Liver (tissue), 9 donors: ENCODE measurements around the gene ADO. TPM values are rescaled to one million over a fixed set of nuclear protein-coding genes. Genes with fewer than 3 reads are reported as not detected.

Source experiments
- DNase-seq: peaks from one replicate; pipeline ENCODE4 v3.0.0-alpha.2; 2017; ENCODE audit warnings: low spot score
- H3K27ac ChIP-seq, 2 donors: one replicate each; pipeline ENCODE4 v1.7.0; 2013; ENCODE audit warnings: inconsistent platforms in 2 of 2, low read length in 2 of 2, control low read depth in 1 of 2, low read depth in 1 of 2, mild to moderate bottlenecking in 1 of 2
- H3K27me3 ChIP-seq, 4 donors: one replicate each; pipeline versions ENCODE4 v1.6.1 to v1.7.0; 2013; ENCODE audit warnings: low read length in 3 of 4, inconsistent platforms in 1 of 4, mild to moderate bottlenecking in 1 of 4, moderate library complexity in 1 of 4; ENCODE audit not compliant: control insufficient read depth in 4 of 4, insufficient read depth in 4 of 4
- H3K36me3 ChIP-seq, 4 donors: one replicate each; pipeline versions ENCODE4 v1.6.1 to v1.7.0; 2013; ENCODE audit warnings: low read length in 3 of 4, mild to moderate bottlenecking in 3 of 4, low read depth in 1 of 4, moderate library complexity in 1 of 4; ENCODE audit not compliant: control insufficient read depth in 4 of 4, insufficient read depth in 3 of 4
- H3K4me1 ChIP-seq, 4 donors: one replicate each; pipeline versions ENCODE4 v1.6.1 to v1.7.0; 2013; ENCODE audit warnings: low read length in 3 of 4, mild to moderate bottlenecking in 3 of 4, moderate library complexity in 1 of 4; ENCODE audit not compliant: control insufficient read depth in 4 of 4, insufficient read depth in 4 of 4
- H3K4me3 ChIP-seq, 3 donors: one replicate each; pipeline versions ENCODE4 v1.6.1 to v1.7.0; 2013; ENCODE audit warnings: low read length in 3 of 3, control low read depth in 1 of 3, low read depth in 1 of 3, mild to moderate bottlenecking in 1 of 3
- H3K9ac ChIP-seq, 2 donors: one replicate each; pipeline ENCODE4 v1.7.0; 2013; ENCODE audit warnings: low read length in 2 of 2, mild to moderate bottlenecking in 2 of 2, moderate library complexity in 2 of 2, control low read depth in 1 of 2, low read depth in 1 of 2
- H3K9me3 ChIP-seq, 4 donors: one replicate each; pipeline versions ENCODE4 v1.6.1 to v1.7.0; 2013; ENCODE audit warnings: low read length in 3 of 4; ENCODE audit not compliant: control insufficient read depth in 4 of 4
- ATF3 ChIP-seq: IDR thresholded peaks from 2 replicates; pipeline ENCODE4 v1.6.1; 2016; ENCODE audit warnings: antibody characterized with exemption
- EGR1 ChIP-seq, 2 donors: IDR thresholded peaks; 2 replicates each; pipeline ENCODE4 v1.6.1; 2016 to 2018; ENCODE audit warnings: antibody characterized with exemption in 2 of 2, low read depth in 2 of 2
- FOXA1 ChIP-seq: IDR thresholded peaks from 2 replicates; pipeline ENCODE4 v1.6.1; 2016; ENCODE audit warnings: antibody characterized with exemption
- FOXA2 ChIP-seq: IDR thresholded peaks from 2 replicates; pipeline ENCODE4 v1.6.1; 2016; ENCODE audit warnings: antibody characterized with exemption
- GABPA ChIP-seq, 2 donors: IDR thresholded peaks in 1 of 2; conservative IDR thresholded peaks in 1 of 2; 2 replicates each; pipeline ENCODE4 v1.6.1; 2016; ENCODE audit warnings: antibody characterized with exemption in 2 of 2, mild to moderate bottlenecking in 1 of 2, moderate library complexity in 1 of 2
- HNF4A ChIP-seq, 2 donors: conservative IDR thresholded peaks; 2 replicates each; pipeline ENCODE4 v1.6.1; 2016; ENCODE audit warnings: antibody characterized with exemption in 2 of 2, mild to moderate bottlenecking in 2 of 2
- HNF4G ChIP-seq: IDR thresholded peaks from 2 replicates; pipeline ENCODE4 v1.6.1; 2016; ENCODE audit warnings: antibody characterized with exemption
- JUND ChIP-seq, 2 donors: IDR thresholded peaks; 2 replicates each; pipeline ENCODE4 v1.6.1; 2016; ENCODE audit warnings: antibody characterized with exemption in 2 of 2
- MAX ChIP-seq: IDR thresholded peaks from 2 replicates; pipeline ENCODE4 v1.6.1; 2016; ENCODE audit warnings: antibody characterized with exemption
- NR2F2 ChIP-seq: IDR thresholded peaks from 2 replicates; pipeline ENCODE4 v1.6.1; 2016; ENCODE audit warnings: antibody characterized with exemption
- RAD21 ChIP-seq, 2 donors: IDR thresholded peaks; 2 replicates each; pipeline ENCODE4 v1.6.1; 2016; ENCODE audit warnings: antibody characterized with exemption in 2 of 2, mild to moderate bottlenecking in 2 of 2
- REST ChIP-seq: IDR thresholded peaks from 2 replicates; pipeline ENCODE4 v1.6.1; 2016; ENCODE audit warnings: antibody characterized with exemption, mild to moderate bottlenecking
- RXRA ChIP-seq, 2 donors: IDR thresholded peaks; 2 replicates each; pipeline ENCODE4 v1.6.1; 2017 to 2018; ENCODE audit warnings: antibody characterized with exemption in 2 of 2, mild to moderate bottlenecking in 1 of 2
- SP1 ChIP-seq: IDR thresholded peaks from 2 replicates; pipeline ENCODE4 v1.6.1; 2018; ENCODE audit warnings: antibody characterized with exemption, mild to moderate bottlenecking
- TAF1 ChIP-seq: conservative IDR thresholded peaks from 2 replicates; pipeline ENCODE4 v1.6.1; 2016; ENCODE audit warnings: antibody characterized with exemption, mild to moderate bottlenecking
- YY1 ChIP-seq: IDR thresholded peaks from 2 replicates; pipeline ENCODE4 v1.6.1; 2016; ENCODE audit warnings: antibody characterized with exemption, mild to moderate bottlenecking
- ZBTB33 ChIP-seq: IDR thresholded peaks from 2 replicates; pipeline ENCODE4 v1.6.1; 2016; ENCODE audit warnings: antibody characterized with exemption
- WGBS: extraction: QIAGEN DNeasy Blood & Tissue Kit; methylation state at CpG from one replicate; pipeline ENCODE4 v1.1.7; 2013; 5-methylcytosine and 5-hydroxymethylcytosine counted together
- polyA plus RNA-seq, 2 donors: library from polyadenylated mRNA; stranded (reverse) in 1 of 2; unstranded in 1 of 2; fragments of 200-250 nt in 1 of 2; fragments of >200 nt in 1 of 2; fragmentation: Nextera tagmentation in 1 of 2; extraction: Ambion mirVana in 1 of 2; gene quantifications; one replicate each; pipeline versions ENCODE4 v1.2.1 to v1.2.3, GENCODE V29; 2013 to 2015
- total RNA-seq, 2 donors: library from RNA; depleted of rRNA; stranded (reverse); fragments of >200 nt; gene quantifications; one replicate each; pipeline ENCODE4 v1.2.3, GENCODE V29; 2014
- TF ChIP-seq, protein P1 (sequence below): fragments of 150-350 bp; IDR thresholded peaks from 2 replicates; pipeline ENCODE4 v1.5.1; 2017; ENCODE audit warnings: improper control_type of control experiment, low read depth, low read length; ENCODE audit not compliant: missing input control
- donor health status: healthy.
- donor health status: healthy.
- donor health status: healthy.
- donor health status: healthy.
- donor health status: healthy.

ADO gene
- total and polyA plus RNA-seq, 4 donors = 1.4 to 6.7 (median 5.5) TPM

DNA sequence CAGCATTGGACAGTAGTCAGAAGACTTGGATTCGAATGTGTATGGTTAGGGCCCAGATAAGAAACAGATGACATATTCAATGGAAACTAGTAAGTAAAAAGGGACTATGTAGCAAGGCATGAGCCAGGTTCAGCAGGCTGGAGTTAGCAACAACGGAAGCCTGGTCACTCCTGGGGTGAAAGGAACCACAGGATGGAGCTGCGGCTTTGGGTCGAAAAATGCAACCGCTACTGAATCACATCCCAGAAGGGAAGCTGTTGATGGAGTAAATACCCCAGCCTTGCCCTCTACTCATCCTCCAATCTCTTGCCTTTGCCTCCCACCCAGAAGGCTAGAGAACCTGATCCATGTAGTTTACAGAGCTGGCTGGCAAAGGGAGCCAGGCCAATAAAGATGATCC is 49.2 kb downstream of the ADO start:
- peaks cover 0 to 2% (median under 1%) of the 10 kb centered on the region in 4 donors for H3K9me3 ChIP-seq
- H3K36me3 ChIP-seq = no peaks in the 10 kb centered on the region
- DNase-seq = no peak
- no peak overlapping the region for H3K4me3 ChIP-seq
- H3K4me1 ChIP-seq = no peaks in the 10 kb centered on the region
- TF ChIP-seq GABPA (IDR thresholded peaks at IDR 0.05 in 1 of 2, conservative IDR thresholded peaks at IDR 0.05 in 1 of 2) (no peak), JUND (IDR thresholded peaks at IDR 0.05) (no peak), YY1 (no peak), FOXA2 (no peak), ATF3 (no peak), RAD21 (IDR thresholded peaks at IDR 0.05) (no peak), HNF4A (conservative IDR thresholded peaks at IDR 0.05) (no peak), REST (no peak), NR2F2 (no peak), ZBTB33 (no peak), HNF4G (no peak), SP1 (no peak), MAX (no peak), TAF1 (no peak), RXRA (IDR thresholded peaks at IDR 0.05) (no peak), EGR1 (IDR thresholded peaks at IDR 0.05; ENCODE audit: low read depth in 2 of 2) (no peak), FOXA1 (no peak)
- TF ChIP-seq, protein P1, sequence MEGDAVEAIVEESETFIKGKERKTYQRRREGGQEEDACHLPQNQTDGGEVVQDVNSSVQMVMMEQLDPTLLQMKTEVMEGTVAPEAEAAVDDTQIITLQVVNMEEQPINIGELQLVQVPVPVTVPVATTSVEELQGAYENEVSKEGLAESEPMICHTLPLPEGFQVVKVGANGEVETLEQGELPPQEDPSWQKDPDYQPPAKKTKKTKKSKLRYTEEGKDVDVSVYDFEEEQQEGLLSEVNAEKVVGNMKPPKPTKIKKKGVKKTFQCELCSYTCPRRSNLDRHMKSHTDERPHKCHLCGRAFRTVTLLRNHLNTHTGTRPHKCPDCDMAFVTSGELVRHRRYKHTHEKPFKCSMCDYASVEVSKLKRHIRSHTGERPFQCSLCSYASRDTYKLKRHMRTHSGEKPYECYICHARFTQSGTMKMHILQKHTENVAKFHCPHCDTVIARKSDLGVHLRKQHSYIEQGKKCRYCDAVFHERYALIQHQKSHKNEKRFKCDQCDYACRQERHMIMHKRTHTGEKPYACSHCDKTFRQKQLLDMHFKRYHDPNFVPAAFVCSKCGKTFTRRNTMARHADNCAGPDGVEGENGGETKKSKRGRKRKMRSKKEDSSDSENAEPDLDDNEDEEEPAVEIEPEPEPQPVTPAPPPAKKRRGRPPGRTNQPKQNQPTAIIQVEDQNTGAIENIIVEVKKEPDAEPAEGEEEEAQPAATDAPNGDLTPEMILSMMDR = no peak
- WGBS = 72% methylated on average over 5 of the region's 5 CpGs
- H3K9ac ChIP-seq = no peak overlapping the region
- peaks cover 0 to 7% (median 0%) of the 10 kb centered on the region in 4 donors for H3K27me3 ChIP-seq
- H3K27ac ChIP-seq = no peak overlapping the region
